Uterus (tissue), 2 donors: ENCODE data around the gene ITIH5.

Experiments used
- POLR2A ChIP-seq, 2 donors: fragments of 450-650 bp; IDR thresholded peaks; one replicate each; pipeline ENCODE4 v1.6.1; 2016; ENCODE audit warnings: antibody characterized with exemption in 2 of 2, mild to moderate bottlenecking in 1 of 2, moderate library complexity in 1 of 2
- TF ChIP-seq, protein P1 (sequence below), 4 experiments: fragments of 200-600 bp in 2 of 4; fragments of 450-650 bp in 2 of 4; sonication (generic) in 2 of 4; IDR thresholded peaks; one replicate each; pipeline ENCODE4 v1.5.1; 2016 to 2019; ENCODE audit warnings: antibody characterized with exemption in 4 of 4, mild to moderate bottlenecking in 2 of 4, moderate library complexity in 1 of 4

DNA sequence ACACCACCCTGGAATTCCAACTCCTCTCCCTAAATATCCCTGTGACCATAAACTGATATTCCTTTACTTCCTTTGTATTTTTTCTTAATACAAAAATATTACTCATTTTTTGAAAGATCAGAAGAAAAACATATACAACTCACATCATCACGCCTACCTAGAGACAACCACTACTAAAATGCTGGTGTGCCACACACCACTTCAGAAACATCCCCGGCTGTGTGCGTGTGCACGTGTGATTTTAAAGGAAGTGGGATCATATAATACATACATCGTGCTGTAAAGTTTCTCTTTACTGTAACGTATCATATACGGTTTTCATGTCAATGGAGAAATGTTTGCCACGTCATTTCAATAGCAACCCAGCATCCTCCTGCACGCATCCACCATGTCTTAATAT is 76.5 kb downstream of the ITIH5 start:
- no peak for TF ChIP-seq POLR2A (IDR thresholded peaks at IDR 0.05)
- TF ChIP-seq, protein P1, sequence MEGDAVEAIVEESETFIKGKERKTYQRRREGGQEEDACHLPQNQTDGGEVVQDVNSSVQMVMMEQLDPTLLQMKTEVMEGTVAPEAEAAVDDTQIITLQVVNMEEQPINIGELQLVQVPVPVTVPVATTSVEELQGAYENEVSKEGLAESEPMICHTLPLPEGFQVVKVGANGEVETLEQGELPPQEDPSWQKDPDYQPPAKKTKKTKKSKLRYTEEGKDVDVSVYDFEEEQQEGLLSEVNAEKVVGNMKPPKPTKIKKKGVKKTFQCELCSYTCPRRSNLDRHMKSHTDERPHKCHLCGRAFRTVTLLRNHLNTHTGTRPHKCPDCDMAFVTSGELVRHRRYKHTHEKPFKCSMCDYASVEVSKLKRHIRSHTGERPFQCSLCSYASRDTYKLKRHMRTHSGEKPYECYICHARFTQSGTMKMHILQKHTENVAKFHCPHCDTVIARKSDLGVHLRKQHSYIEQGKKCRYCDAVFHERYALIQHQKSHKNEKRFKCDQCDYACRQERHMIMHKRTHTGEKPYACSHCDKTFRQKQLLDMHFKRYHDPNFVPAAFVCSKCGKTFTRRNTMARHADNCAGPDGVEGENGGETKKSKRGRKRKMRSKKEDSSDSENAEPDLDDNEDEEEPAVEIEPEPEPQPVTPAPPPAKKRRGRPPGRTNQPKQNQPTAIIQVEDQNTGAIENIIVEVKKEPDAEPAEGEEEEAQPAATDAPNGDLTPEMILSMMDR (IDR thresholded peaks at IDR 0.05) = no peak
